AG10803 (cell line): Measurements from ENCODE around the gene JKAMP.

ENCODE experiments used
- DNase-seq: peaks from one replicate; pipeline ENCODE4 v3.0.0; 2010; ENCODE audit warnings: low read depth
- H3K4me3 ChIP-seq: 2 replicates; pipeline ENCODE4 v1.5.1; 2011; ENCODE audit warnings: mild to moderate bottlenecking, low read length, control low read depth
- TF ChIP-seq, protein P1 (sequence below): conservative IDR thresholded peaks from 2 replicates; pipeline ENCODE4 v1.5.1; 2011; ENCODE audit warnings: mild to moderate bottlenecking, low read length, control low read depth, inconsistent platforms

JKAMP gene

DNA sequence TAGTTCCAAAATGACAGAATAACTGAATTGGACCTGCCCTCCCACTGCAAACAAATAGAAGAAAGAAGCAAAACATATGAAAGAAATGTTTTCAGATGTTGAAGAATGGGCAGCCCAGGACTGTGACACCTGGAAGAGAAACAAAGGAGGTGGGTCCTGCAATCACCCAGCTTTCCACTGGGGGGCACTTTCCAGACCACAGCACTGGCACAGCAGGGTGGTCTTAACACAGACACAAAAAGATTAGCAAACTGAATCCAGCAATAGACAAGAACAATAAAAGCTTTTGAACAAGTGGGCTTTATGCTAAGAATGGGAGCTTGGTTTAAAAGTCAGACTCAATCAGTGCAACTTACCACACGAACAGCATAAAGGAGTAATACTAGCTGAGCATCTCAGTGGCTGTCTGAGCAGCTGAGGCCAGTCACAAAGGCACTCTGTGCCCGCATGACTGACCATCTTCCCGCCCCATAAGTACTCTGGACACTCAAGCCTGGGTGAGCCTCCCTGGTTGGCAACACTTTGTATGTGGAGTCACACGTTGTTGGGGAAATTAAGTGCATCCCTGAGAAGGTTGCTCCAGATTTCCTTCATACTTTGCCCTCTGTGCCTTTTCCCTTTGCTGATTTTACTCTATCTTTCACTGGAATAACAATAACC is 27.7 kb downstream of the JKAMP start:
- DNase-seq = no peak

DNA sequence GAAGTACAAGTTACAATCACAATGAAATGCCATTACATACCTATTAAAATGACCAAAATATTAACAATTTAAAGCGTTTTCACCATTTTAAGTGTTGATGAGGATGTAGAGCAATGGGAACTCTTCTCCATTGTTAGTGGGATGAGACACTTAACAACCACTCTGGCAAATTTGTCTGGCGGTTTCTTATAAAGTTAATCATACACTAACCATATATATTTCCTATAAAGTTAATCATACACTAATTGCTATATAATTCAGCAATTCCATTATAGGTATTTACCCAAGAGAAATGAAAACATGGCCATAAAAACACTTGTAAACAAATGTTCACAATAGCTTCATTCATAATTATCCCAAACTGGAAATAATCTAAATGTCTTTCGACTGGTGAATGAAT is 35.9 kb downstream of the JKAMP start:
- H3K4me3 ChIP-seq = no peak overlapping the region
- DNase-seq = no peak
- TF ChIP-seq, protein P1, sequence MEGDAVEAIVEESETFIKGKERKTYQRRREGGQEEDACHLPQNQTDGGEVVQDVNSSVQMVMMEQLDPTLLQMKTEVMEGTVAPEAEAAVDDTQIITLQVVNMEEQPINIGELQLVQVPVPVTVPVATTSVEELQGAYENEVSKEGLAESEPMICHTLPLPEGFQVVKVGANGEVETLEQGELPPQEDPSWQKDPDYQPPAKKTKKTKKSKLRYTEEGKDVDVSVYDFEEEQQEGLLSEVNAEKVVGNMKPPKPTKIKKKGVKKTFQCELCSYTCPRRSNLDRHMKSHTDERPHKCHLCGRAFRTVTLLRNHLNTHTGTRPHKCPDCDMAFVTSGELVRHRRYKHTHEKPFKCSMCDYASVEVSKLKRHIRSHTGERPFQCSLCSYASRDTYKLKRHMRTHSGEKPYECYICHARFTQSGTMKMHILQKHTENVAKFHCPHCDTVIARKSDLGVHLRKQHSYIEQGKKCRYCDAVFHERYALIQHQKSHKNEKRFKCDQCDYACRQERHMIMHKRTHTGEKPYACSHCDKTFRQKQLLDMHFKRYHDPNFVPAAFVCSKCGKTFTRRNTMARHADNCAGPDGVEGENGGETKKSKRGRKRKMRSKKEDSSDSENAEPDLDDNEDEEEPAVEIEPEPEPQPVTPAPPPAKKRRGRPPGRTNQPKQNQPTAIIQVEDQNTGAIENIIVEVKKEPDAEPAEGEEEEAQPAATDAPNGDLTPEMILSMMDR = no peak

More for the DNA sequence above, 27.7 kb downstream of the JKAMP start:
- TF ChIP-seq, protein P1 = peak; percentile 41
- no peak overlapping the region for H3K4me3 ChIP-seq

DNA sequence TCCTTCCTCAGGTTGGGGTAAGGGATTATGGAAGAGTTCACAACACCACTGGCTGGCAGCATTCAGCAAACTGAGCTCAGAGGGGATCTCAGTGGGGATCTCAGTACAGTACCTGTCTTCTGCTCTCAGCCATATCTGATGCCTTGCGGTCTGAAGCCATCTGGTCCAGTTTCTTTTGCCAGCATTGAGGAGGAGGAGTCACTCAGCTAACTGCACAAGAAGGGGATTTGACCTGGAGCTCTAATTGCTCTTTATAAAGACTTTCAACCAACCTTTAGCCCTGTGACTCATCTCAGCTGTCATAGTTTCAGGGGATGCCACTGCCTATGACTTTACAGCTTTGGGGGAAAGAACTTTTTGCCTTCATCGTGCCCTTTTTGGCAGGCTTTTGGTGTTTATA is 44.9 kb downstream of the JKAMP start:
- TF ChIP-seq, protein P1 = no peak
- DNase-seq = no peak
- H3K4me3 ChIP-seq = no peak overlapping the region

DNA sequence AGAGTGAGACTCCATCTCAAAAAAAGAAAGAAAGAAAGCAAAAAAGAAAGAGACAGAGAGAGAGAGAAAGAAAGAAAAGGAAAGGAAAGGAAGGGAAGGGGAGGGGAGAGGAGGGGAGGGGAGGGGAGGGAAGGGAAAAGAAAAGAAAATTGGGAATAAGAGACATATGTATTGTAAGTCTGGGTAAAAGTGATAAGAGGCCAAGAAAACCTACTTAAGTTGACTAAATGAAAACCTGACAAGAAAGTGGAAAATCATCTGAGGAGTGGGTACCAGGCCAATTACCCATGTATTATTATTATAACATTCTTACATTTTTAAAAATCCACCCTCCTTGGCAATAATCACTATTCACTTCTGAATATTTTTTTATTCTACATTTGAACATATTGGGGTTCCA is 46.0 kb downstream of the JKAMP start:
- TF ChIP-seq, protein P1 = no peak
- H3K4me3 ChIP-seq = no peak overlapping the region
- DNase-seq = no peak

DNA sequence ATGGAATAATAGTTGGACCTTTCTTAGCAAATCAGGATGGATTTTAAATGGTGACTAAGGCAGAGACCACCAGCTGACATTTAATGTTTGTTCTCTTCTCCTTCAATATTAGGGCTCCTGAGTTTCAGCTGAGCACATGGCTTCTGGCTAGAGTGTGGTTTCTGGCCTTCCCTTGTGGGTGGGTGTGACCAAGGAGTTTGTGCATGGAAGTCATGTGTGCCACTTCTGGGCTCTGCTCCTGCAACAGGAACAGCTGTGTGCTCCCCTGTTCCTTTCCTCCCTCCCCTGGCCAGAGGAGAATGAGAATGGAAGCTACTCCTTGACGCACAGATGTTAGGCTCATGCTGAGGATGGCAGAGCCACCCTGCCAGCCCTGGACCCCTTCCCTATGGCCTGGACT is 48.1 kb downstream of the JKAMP start:
- TF ChIP-seq, protein P1 = no peak
- H3K4me3 ChIP-seq = no peak overlapping the region
- DNase-seq = no peak

DNA sequence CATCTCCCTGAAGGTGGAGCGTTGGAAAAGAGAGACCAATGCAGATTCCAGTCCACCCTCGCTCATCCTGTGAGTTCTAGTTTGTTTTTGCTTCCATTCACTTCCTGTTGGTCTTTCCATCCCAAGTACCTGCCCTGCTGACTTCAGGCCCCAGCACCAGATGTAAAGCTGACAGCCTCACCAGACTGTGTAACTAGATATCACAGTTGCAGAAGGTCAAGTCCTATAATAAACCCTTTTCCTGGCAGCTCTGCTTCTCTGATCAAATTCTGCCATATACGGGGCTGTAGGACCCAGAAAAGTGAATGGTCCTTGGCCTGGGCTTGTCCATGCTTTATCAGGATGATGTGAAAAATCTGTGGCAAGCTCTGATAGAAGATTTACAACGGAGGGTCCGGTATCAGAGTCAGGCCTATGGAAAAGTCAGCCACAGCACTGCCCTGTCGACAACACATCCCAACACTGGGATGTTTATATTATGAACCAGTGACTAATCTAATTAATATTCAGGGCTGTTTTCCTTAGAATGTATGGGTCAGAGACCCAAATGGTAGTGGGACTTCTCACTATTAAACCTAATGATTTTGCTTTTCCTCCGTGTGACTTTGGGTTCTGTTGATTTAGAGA is 50.2 kb downstream of the JKAMP start:
- TF ChIP-seq, protein P1 = no peak
- no peak for DNase-seq
- H3K4me3 ChIP-seq = no peak overlapping the region

DNA sequence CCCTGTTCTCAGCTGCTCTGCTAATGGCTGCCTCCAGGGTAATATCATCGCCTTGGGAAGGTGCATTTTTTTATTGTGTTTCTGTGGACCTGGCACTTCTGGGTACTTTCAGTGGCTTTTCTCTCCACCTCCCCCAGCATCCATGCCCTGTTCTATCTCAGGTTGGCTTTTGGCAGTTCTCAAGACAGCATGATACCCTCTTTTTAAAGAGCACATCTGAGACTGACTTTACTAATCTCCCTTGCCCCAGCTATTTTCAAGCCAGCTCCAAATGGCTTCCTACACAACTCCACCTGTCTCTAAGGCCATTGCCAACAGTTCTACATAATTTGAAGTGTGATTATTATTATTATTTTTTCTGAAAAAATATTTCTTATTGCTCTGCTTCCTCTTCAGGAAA is 53.2 kb downstream of the JKAMP start:
- TF ChIP-seq, protein P1 = no peak
- DNase-seq = no peak
- no peak overlapping the region for H3K4me3 ChIP-seq
